ENCODE data around the gene TFAP2C.

GRCh38 chr20:56663660-56664059 is 34.6 kb downstream of the TFAP2C start:
- TF ChIP-seq POLR2A (IDR thresholded peaks at IDR 0.05): no peak
- TF ChIP-seq, protein P1, sequence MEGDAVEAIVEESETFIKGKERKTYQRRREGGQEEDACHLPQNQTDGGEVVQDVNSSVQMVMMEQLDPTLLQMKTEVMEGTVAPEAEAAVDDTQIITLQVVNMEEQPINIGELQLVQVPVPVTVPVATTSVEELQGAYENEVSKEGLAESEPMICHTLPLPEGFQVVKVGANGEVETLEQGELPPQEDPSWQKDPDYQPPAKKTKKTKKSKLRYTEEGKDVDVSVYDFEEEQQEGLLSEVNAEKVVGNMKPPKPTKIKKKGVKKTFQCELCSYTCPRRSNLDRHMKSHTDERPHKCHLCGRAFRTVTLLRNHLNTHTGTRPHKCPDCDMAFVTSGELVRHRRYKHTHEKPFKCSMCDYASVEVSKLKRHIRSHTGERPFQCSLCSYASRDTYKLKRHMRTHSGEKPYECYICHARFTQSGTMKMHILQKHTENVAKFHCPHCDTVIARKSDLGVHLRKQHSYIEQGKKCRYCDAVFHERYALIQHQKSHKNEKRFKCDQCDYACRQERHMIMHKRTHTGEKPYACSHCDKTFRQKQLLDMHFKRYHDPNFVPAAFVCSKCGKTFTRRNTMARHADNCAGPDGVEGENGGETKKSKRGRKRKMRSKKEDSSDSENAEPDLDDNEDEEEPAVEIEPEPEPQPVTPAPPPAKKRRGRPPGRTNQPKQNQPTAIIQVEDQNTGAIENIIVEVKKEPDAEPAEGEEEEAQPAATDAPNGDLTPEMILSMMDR (IDR thresholded peaks at IDR 0.05): no peak
